WTC11 (cell line): ENCODE data around the gene OBSCN. TPM values are rescaled to one million over a fixed set of nuclear protein-coding genes. Genes with fewer than 3 reads are reported as not detected.

Experiments
- ATAC-seq: fragments of 200-7000 bp; cut with Tn5 transposase; 2 replicates; pipeline ENCODE4 v1.10.0; 2021; ENCODE audit warnings: mild to moderate bottlenecking, moderate library complexity
- CTCF ChIA-PET: fragments of 300-600 bp; sonication (Branson Sonifier 250); formaldehyde crosslinking; loops from one replicate; lab custom pipeline; 2021; ENCODE audit warnings: antibody characterized with exemption; lab: Charles Lee
- POLR2A ChIA-PET: fragments of 350-600 bp; sonication (Branson Sonifier 250); formaldehyde crosslinking; loops from one replicate; lab custom pipeline; 2021; ENCODE audit warnings: antibody characterized with exemption; lab: Charles Lee
- DNase-seq: peaks from one replicate; pipeline ENCODE4 v3.0.0; 2021; ENCODE audit warnings: low spot score
- H3K27ac Mint-ChIP-seq: 2 replicates; pipeline ENCODE4 v1.8.0; 2021; ENCODE audit warnings: mixed read lengths
- H3K27me3 Mint-ChIP-seq: 2 replicates; pipeline ENCODE4 v1.8.0; 2021; ENCODE audit warnings: low read depth, mild to moderate bottlenecking, moderate library complexity, mixed read lengths
- H3K36me3 Mint-ChIP-seq: 2 replicates; pipeline ENCODE4 v1.8.0; 2021; ENCODE audit warnings: mixed read lengths
- H3K4me1 Mint-ChIP-seq: 2 replicates; pipeline ENCODE4 v1.8.0; 2022; ENCODE audit warnings: mixed read lengths
- H3K4me3 Mint-ChIP-seq: 2 replicates; pipeline ENCODE4 v1.8.0; 2021; ENCODE audit warnings: mild to moderate bottlenecking, moderate library complexity, mixed read lengths
- H3K9me3 Mint-ChIP-seq: 2 replicates; pipeline ENCODE4 v1.8.0; 2021; ENCODE audit warnings: mixed read lengths
- CREB1 ChIP-seq: sonication (generic); formaldehyde crosslinking; IDR thresholded peaks from 2 replicates; pipeline ENCODE4 v1.8.0; 2023; ENCODE audit warnings: mild to moderate bottlenecking, missing genetic modification reagents
- ETV6 ChIP-seq: sonication (generic); formaldehyde crosslinking; IDR thresholded peaks from 2 replicates; pipeline ENCODE4 v1.8.1; 2022; ENCODE audit warnings: mild to moderate bottlenecking, missing genetic modification reagents
- FOXP1 ChIP-seq: sonication (generic); formaldehyde crosslinking; IDR thresholded peaks from 2 replicates; pipeline ENCODE4 v1.8.0; 2022; ENCODE audit warnings: missing genetic modification reagents, mild to moderate bottlenecking, moderate library complexity, borderline replicate concordance
- GRHL2 ChIP-seq: fragments of 250-450 bp; sonication (Bioruptor Pico); IDR thresholded peaks from 2 replicates; pipeline ENCODE4 v1.8.0; 2022; ENCODE audit warnings: mild to moderate bottlenecking, moderate library complexity; ENCODE audit not compliant: insufficient replicate concordance, severe bottlenecking
- HMGA2 ChIP-seq: fragments of 250-450 bp; sonication (Bioruptor Pico); IDR thresholded peaks from 2 replicates; pipeline ENCODE4 v1.4.0; 2021; ENCODE audit warnings: mild to moderate bottlenecking, moderate library complexity
- MXD4 ChIP-seq: fragments of 250-450 bp; sonication (Bioruptor Pico); IDR thresholded peaks from 2 replicates; pipeline ENCODE4 v1.8.0; 2021; ENCODE audit warnings: mild to moderate bottlenecking, moderate library complexity, borderline replicate concordance
- NFE2L1 ChIP-seq: sonication (generic); formaldehyde crosslinking; IDR thresholded peaks from 2 replicates; pipeline ENCODE4 v1.8.1; 2023; ENCODE audit warnings: missing genetic modification reagents
- NR2C2 ChIP-seq: sonication (generic); formaldehyde crosslinking; IDR thresholded peaks from 2 replicates; pipeline ENCODE4 v1.8.0; 2022; ENCODE audit warnings: mild to moderate bottlenecking, missing genetic modification reagents
- SOX15 ChIP-seq: fragments of 250-450 bp; sonication (Bioruptor Pico); IDR thresholded peaks from 2 replicates; pipeline ENCODE4 v1.9.0; 2021; ENCODE audit warnings: mild to moderate bottlenecking
- TEAD4 ChIP-seq: sonication (generic); formaldehyde crosslinking; IDR thresholded peaks from 2 replicates; pipeline ENCODE4 v1.8.0; 2022; ENCODE audit warnings: mild to moderate bottlenecking, missing genetic modification reagents
- ZNF263 ChIP-seq: sonication (generic); formaldehyde crosslinking; IDR thresholded peaks from 2 replicates; pipeline ENCODE4 v1.8.1; 2022; ENCODE audit warnings: low read depth, mild to moderate bottlenecking, moderate library complexity, missing genetic modification reagents
- ZNF396 ChIP-seq: fragments of 250-450 bp; sonication (Bioruptor Pico); IDR thresholded peaks from 2 replicates; pipeline ENCODE4 v1.8.0; 2021; ENCODE audit warnings: mild to moderate bottlenecking, moderate library complexity, borderline replicate concordance
- ZNF423 ChIP-seq: fragments of 250-450 bp; sonication (Bioruptor Pico); IDR thresholded peaks from 2 replicates; pipeline ENCODE4 v2.1.2; 2022; ENCODE audit warnings: mild to moderate bottlenecking, moderate library complexity
- total RNA-seq: library from RNA; stranded (reverse); gene quantifications from 3 replicates; pipeline ENCODE4 v1.2.3, GENCODE V29; 2021
- TF ChIP-seq, protein P1 (sequence below): sonication (generic); formaldehyde crosslinking; IDR thresholded peaks from 2 replicates; pipeline ENCODE4 v1.8.1; 2022; ENCODE audit warnings: low read depth, missing genetic modification reagents, borderline replicate concordance
- TF ChIP-seq, protein P2 (sequence below): sonication (generic); formaldehyde crosslinking; IDR thresholded peaks from 2 replicates; pipeline ENCODE4 v1.8.1; 2022; ENCODE audit warnings: low read depth, mild to moderate bottlenecking, moderate library complexity, missing genetic modification reagents, borderline replicate concordance
- TF ChIP-seq, protein P3 (sequence below): fragments of 200-600 bp; IDR thresholded peaks from 2 replicates; pipeline ENCODE4 v1.8.0; 2022; ENCODE audit warnings: antibody characterized with exemption
- TF ChIP-seq, protein P4 (sequence below): sonication (generic); formaldehyde crosslinking; IDR thresholded peaks from 2 replicates; pipeline ENCODE4 v1.8.0; 2023; ENCODE audit warnings: mild to moderate bottlenecking, missing genetic modification reagents
- TF ChIP-seq, protein P5 (sequence below): sonication (generic); formaldehyde crosslinking; IDR thresholded peaks from 2 replicates; pipeline ENCODE4 v1.8.1; 2023; ENCODE audit warnings: mild to moderate bottlenecking, missing genetic modification reagents, moderate library complexity
- TF ChIP-seq, protein P6 (sequence below): fragments of 250-450 bp; sonication (Bioruptor Pico); IDR thresholded peaks from 2 replicates; pipeline ENCODE4 v1.9.0; 2021; ENCODE audit warnings: moderate library complexity, mild to moderate bottlenecking, inconsistent platforms, borderline replicate concordance

Gene OBSCN
- total RNA-seq, 1 experiment from 2014 or later = 38.8 TPM

DNA sequence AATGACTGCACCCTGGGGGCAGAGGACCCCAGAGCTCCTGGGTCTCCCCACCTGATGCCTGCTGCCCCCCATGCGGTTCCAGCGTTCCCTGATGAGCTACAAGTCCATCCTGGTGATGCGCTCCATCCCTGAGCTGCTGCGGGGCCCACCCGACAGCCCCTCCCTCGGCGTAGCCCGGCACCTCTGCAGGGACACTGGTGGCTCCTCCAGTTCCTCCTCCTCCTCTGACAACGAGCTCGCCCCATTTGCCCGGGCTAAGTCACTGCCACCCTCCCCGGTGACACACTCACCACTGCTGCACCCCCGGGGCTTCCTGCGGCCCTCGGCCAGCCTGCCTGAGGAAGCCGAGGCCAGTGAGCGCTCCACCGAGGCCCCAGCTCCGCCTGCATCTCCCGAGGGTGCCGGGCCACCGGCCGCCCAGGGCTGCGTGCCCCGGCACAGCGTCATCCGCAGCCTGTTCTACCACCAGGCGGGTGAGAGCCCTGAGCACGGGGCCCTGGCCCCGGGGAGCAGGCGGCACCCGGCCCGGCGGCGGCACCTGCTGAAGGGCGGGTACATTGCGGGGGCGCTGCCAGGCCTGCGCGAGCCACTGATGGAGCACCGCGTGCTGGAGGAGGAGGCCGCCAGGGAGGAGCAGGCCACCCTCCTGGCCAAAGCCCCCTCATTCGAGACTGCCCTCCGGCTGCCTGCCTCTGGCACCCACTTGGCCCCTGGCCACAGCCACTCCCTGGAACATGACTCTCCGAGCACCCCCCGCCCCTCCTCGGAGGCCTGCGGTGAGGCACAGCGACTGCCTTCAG is 163.3 kb downstream of the OBSCN start (continued):
- TF ChIP-seq ZNF396 = no peak
- TF ChIP-seq CREB1 (CRISPR knock-in tag) = no peak
- TF ChIP-seq, protein P1, sequence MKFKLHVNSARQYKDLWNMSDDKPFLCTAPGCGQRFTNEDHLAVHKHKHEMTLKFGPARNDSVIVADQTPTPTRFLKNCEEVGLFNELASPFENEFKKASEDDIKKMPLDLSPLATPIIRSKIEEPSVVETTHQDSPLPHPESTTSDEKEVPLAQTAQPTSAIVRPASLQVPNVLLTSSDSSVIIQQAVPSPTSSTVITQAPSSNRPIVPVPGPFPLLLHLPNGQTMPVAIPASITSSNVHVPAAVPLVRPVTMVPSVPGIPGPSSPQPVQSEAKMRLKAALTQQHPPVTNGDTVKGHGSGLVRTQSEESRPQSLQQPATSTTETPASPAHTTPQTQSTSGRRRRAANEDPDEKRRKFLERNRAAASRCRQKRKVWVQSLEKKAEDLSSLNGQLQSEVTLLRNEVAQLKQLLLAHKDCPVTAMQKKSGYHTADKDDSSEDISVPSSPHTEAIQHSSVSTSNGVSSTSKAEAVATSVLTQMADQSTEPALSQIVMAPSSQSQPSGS (CRISPR knock-in tag) = no peak
- no peak for TF ChIP-seq NFE2L1

DNA sequence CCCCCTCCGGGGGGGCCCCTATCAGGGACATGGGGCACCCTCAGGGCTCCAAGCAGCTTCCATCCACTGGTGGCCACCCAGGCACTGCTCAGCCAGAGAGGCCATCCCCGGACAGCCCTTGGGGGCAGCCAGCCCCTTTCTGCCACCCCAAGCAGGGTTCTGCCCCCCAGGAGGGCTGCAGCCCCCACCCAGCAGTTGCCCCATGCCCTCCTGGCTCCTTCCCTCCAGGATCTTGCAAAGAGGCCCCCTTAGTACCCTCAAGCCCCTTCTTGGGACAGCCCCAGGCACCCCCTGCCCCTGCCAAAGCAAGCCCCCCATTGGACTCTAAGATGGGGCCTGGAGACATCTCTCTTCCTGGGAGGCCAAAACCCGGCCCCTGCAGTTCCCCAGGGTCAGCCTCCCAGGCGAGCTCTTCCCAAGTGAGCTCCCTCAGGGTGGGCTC is 163.9 kb downstream of the OBSCN start:
- no peak overlapping the region for H3K4me3 Mint-ChIP-seq
- CTCF ChIA-PET = no interaction called here
- DNase-seq (no peak), ATAC-seq (no peak)
- H3K9me3 Mint-ChIP-seq = no peaks in the 10 kb centered on the region
- H3K27ac Mint-ChIP-seq = no peak overlapping the region
- no peaks in the 10 kb centered on the region for H3K36me3 Mint-ChIP-seq
- no peaks in the 10 kb centered on the region for H3K27me3 Mint-ChIP-seq
- peaks cover 3% of the 10 kb centered on the region; the same call in 1 of the 2 replicates for H3K4me1 Mint-ChIP-seq
- TF ChIP-seq, protein P2, sequence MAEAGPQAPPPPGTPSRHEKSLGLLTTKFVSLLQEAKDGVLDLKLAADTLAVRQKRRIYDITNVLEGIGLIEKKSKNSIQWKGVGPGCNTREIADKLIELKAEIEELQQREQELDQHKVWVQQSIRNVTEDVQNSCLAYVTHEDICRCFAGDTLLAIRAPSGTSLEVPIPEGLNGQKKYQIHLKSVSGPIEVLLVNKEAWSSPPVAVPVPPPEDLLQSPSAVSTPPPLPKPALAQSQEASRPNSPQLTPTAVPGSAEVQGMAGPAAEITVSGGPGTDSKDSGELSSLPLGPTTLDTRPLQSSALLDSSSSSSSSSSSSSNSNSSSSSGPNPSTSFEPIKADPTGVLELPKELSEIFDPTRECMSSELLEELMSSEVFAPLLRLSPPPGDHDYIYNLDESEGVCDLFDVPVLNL (CRISPR knock-in tag) = no peak
- TF ChIP-seq TEAD4 (CRISPR knock-in tag) (no peak), ZNF423 (CRISPR knock-in tag) (no peak)
- POLR2A ChIA-PET = no interaction called here

DNA sequence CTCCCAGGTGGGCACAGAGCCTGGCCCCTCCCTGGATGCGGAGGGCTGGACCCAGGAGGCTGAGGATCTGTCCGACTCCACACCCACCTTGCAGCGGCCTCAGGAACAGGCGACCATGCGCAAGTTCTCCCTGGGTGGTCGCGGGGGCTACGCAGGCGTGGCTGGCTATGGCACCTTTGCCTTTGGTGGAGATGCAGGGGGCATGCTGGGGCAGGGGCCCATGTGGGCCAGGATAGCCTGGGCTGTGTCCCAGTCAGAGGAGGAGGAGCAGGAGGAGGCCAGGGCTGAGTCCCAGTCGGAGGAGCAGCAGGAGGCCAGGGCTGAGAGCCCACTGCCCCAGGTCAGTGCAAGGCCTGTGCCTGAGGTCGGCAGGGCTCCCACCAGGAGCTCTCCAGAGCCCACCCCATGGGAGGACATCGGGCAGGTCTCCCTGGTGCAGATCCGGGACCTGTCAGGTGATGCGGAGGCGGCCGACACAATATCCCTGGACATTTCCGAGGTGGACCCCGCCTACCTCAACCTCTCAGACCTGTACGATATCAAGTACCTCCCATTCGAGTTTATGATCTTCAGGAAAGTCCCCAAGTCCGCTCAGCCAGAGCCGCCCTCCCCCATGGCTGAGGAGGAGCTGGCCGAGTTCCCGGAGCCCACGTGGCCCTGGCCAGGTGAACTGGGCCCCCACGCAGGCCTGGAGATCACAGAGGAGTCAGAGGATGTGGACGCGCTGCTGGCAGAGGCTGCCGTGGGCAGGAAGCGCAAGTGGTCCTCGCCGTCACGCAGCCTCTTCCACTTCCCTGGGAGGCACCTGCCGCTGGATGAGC is 164.5 kb downstream of the OBSCN start:
- ATAC-seq (no peak), DNase-seq (no peak)
- no peaks in the 10 kb centered on the region for H3K36me3 Mint-ChIP-seq
- H3K9me3 Mint-ChIP-seq = no peaks in the 10 kb centered on the region
- H3K27ac Mint-ChIP-seq = no peak overlapping the region
- ChIA-PET POLR2A (no interaction called here), CTCF (no interaction called here)
- no peak overlapping the region for H3K4me3 Mint-ChIP-seq
- H3K27me3 Mint-ChIP-seq = no peaks in the 10 kb centered on the region
- H3K4me1 Mint-ChIP-seq = peaks cover 3% of the 10 kb centered on the region; the same call in 1 of the 2 replicates
- TF ChIP-seq NR2C2 (CRISPR knock-in tag) (no peak), ZNF263 (CRISPR knock-in tag) (no peak), NFE2L1 (no peak), GRHL2 (CRISPR knock-in tag) (no peak), HMGA2 (CRISPR knock-in tag) (no peak), FOXP1 (no peak), MXD4 (CRISPR knock-in tag) (no peak), SOX15 (CRISPR knock-in tag) (no peak), ETV6 (no peak)
- TF ChIP-seq, protein P3, sequence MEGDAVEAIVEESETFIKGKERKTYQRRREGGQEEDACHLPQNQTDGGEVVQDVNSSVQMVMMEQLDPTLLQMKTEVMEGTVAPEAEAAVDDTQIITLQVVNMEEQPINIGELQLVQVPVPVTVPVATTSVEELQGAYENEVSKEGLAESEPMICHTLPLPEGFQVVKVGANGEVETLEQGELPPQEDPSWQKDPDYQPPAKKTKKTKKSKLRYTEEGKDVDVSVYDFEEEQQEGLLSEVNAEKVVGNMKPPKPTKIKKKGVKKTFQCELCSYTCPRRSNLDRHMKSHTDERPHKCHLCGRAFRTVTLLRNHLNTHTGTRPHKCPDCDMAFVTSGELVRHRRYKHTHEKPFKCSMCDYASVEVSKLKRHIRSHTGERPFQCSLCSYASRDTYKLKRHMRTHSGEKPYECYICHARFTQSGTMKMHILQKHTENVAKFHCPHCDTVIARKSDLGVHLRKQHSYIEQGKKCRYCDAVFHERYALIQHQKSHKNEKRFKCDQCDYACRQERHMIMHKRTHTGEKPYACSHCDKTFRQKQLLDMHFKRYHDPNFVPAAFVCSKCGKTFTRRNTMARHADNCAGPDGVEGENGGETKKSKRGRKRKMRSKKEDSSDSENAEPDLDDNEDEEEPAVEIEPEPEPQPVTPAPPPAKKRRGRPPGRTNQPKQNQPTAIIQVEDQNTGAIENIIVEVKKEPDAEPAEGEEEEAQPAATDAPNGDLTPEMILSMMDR = no peak
- TF ChIP-seq, protein P4, sequence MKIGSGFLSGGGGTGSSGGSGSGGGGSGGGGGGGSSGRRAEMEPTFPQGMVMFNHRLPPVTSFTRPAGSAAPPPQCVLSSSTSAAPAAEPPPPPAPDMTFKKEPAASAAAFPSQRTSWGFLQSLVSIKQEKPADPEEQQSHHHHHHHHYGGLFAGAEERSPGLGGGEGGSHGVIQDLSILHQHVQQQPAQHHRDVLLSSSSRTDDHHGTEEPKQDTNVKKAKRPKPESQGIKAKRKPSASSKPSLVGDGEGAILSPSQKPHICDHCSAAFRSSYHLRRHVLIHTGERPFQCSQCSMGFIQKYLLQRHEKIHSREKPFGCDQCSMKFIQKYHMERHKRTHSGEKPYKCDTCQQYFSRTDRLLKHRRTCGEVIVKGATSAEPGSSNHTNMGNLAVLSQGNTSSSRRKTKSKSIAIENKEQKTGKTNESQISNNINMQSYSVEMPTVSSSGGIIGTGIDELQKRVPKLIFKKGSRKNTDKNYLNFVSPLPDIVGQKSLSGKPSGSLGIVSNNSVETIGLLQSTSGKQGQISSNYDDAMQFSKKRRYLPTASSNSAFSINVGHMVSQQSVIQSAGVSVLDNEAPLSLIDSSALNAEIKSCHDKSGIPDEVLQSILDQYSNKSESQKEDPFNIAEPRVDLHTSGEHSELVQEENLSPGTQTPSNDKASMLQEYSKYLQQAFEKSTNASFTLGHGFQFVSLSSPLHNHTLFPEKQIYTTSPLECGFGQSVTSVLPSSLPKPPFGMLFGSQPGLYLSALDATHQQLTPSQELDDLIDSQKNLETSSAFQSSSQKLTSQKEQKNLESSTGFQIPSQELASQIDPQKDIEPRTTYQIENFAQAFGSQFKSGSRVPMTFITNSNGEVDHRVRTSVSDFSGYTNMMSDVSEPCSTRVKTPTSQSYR (CRISPR knock-in tag) = no peak
- TF ChIP-seq, protein P5, sequence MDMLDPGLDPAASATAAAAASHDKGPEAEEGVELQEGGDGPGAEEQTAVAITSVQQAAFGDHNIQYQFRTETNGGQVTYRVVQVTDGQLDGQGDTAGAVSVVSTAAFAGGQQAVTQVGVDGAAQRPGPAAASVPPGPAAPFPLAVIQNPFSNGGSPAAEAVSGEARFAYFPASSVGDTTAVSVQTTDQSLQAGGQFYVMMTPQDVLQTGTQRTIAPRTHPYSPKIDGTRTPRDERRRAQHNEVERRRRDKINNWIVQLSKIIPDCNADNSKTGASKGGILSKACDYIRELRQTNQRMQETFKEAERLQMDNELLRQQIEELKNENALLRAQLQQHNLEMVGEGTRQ (CRISPR knock-in tag) = no peak
- TF ChIP-seq, protein P6, sequence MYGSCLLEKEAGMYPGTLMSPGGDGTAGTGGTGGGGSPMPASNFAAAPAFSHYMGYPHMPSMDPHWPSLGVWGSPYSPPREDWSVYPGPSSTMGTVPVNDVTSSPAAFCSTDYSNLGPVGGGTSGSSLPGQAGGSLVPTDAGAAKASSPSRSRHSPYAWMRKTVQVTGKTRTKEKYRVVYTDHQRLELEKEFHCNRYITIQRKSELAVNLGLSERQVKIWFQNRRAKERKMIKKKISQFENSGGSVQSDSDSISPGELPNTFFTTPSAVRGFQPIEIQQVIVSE (CRISPR knock-in tag) = no peak
